Measurements from ENCODE around the gene BTBD9. TPM values are rescaled to one million over a fixed set of nuclear protein-coding genes. Genes with fewer than 3 reads are reported as not detected.

The BTBD9 gene
- total RNA-seq, 2 donors from 2014 or later: 14.2 to 18.2 TPM

DNA sequence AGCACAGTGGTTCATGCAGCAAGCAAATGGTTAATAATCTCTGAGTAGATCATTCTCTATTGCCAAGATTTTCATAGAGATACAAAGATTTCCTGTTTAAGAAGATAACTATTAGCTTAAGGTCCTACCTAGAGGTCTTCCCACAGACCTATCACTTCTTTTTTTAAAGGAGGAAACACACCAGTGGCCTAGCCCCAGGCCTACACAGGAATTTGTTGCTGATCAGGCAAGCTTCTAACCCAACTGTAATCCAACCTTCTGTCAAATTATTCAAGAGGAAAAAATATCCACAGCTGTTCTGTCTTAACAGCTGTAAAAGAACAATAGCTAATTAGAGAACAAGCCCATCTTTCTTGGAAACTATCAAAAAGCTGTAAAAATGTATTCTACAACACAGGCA is 332.8 kb downstream of the BTBD9 start:
- Histone ChIP-seq H3K27ac (no peak overlapping the region), H3K27me3 (no peaks in the 10 kb centered on the region), H3K36me3 (no peaks in the 10 kb centered on the region)

DNA sequence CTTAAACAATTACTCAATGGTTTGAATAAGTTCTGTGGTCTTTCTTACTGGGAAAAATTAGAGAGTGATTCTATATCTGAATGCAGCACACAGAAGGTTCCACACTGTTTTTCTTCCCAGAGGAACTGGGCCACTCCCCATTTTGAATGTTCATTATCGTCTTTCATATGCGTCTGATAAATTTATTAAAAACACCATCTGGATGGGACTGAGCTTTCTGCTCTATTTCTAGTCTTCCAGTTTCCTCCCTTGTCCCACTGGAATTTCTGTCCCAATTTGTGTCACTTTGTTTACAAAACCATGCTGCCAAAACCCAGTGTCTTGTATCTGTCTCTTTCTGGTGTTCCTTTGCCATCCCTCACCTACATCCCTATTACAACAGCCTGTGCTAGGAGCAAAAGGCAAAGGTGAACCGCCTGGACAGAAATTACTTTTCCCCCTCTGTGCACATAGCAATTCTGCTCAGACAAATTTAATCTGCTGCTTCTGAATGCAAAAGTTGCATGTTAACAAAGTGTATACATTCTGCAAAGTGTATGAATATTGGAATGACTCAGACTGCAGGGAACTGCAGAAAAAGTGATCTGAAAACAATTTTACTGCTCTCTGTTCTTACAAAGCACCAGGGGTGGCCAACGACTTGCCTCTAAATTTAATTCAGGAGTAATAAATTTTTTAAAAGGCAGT is 333.6 kb downstream of the BTBD9 start:
- Histone ChIP-seq H3K36me3 (no peaks in the 10 kb centered on the region), H3K27me3 (no peaks in the 10 kb centered on the region), H3K4me3 (no peak overlapping the region), H3K4me1 (peaks cover 0 to 24% of the 10 kb centered on the region in 2 donors), H3K27ac (no peak overlapping the region), H3K9me3 (no peaks in the 10 kb centered on the region)
- DNase-seq (ENCODE audit: low spot score): no peak
- TF ChIP-seq, protein P1, sequence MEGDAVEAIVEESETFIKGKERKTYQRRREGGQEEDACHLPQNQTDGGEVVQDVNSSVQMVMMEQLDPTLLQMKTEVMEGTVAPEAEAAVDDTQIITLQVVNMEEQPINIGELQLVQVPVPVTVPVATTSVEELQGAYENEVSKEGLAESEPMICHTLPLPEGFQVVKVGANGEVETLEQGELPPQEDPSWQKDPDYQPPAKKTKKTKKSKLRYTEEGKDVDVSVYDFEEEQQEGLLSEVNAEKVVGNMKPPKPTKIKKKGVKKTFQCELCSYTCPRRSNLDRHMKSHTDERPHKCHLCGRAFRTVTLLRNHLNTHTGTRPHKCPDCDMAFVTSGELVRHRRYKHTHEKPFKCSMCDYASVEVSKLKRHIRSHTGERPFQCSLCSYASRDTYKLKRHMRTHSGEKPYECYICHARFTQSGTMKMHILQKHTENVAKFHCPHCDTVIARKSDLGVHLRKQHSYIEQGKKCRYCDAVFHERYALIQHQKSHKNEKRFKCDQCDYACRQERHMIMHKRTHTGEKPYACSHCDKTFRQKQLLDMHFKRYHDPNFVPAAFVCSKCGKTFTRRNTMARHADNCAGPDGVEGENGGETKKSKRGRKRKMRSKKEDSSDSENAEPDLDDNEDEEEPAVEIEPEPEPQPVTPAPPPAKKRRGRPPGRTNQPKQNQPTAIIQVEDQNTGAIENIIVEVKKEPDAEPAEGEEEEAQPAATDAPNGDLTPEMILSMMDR (IDR thresholded peaks at IDR 0.05): no peak

More for the DNA sequence above, 332.8 kb downstream of the BTBD9 start:
- H3K4me3 ChIP-seq: no peak overlapping the region
- peaks cover 0 to 24% of the 10 kb centered on the region in 2 donors for H3K4me1 ChIP-seq
- H3K9me3 ChIP-seq: no peaks in the 10 kb centered on the region
- DNase-seq (ENCODE audit: low spot score): no peak
- TF ChIP-seq, protein P1 (IDR thresholded peaks at IDR 0.05): no peak

DNA sequence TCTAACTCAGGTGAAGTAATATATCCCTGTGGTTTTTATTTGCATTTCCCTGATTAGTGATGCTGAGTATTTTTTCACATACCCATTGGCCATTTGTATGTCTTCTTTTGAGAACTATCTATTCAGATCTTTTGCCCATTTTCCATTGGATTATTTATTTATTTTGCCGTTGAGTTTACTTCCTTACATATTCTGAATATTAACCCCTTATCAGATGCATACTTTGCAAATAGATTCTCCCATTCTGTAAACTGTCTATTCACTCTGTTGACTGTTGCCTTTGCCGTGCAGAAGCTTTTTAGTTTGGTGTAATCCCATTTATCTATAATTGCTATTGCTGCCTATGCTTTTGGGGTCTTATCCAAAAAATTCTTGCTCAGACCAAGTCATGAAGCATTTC is 336.9 kb downstream of the BTBD9 start:
- Histone ChIP-seq H3K27ac (no peak overlapping the region), H3K4me1 (peaks cover 0 to 14% of the 10 kb centered on the region in 2 donors), H3K36me3 (no peaks in the 10 kb centered on the region), H3K27me3 (no peaks in the 10 kb centered on the region), H3K9me3 (no peaks in the 10 kb centered on the region), H3K4me3 (no peak overlapping the region)
- TF ChIP-seq, protein P1 (IDR thresholded peaks at IDR 0.05): no peak
- DNase-seq (ENCODE audit: low spot score): no peak

DNA sequence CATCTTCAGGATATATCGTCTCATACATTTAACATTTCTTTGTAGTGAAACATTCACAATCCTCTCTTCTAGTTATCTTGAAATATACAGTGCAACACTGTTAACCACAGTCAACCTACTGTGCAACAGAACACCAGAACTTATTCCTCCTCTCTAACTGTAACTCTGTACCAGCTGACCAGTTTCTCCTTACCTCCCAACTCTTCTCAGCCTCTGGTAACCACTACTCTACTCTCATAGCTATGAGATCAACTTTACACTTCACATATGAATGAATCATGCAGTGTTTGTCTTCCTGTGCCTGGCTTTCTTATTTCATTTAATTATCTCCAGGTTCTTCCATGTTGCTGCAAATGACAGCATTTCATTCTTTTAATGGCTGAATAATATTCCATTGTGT is 337.6 kb downstream of the BTBD9 start:
- Histone ChIP-seq H3K36me3 (no peaks in the 10 kb centered on the region), H3K27ac (no peak overlapping the region), H3K27me3 (no peaks in the 10 kb centered on the region), H3K4me3 (no peak overlapping the region), H3K9me3 (no peaks in the 10 kb centered on the region), H3K4me1 (peaks cover 0 to 7% of the 10 kb centered on the region in 2 donors)
- TF ChIP-seq, protein P1 (IDR thresholded peaks at IDR 0.05): no peak
- no peak for DNase-seq (ENCODE audit: low spot score)

DNA sequence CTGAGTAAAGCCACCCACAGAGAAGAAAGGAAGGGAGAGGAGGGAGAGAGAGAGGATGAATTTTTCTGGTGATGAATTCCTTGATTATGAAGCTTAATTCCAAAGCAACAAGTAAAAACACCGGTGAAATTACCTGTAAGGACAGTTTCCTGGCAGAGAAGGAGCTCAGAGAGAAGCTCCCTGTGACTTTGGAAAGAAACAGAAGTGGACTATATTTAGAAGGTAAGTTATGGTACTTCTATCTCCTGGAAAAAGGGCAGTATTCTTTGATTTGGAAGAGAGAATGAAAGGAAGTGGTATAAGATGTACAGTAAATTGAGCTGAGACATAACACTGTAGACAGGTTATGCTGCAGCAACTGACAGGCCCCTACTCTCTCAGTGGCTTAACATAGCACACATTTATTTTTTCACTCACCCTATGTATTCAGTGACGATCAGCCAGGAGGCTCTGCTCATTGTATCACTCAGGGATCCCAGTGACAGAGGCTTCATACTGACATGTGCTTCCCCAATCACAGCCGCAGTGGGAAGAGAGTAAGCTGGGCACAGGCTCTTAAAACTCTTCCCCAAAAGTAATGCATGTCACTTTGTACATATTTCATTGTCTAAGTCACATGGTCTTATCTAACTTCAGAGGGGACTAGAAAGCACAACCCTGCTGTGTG is 349.5 kb downstream of the BTBD9 start:
- peaks cover 0 to 16% of the 10 kb centered on the region in 2 donors for H3K9me3 ChIP-seq
- TF ChIP-seq, protein P1 (IDR thresholded peaks at IDR 0.05): no peak
- peak overlapping the region; percentile 3 to 8 for H3K27ac ChIP-seq
- H3K4me1 ChIP-seq: peaks cover 0 to 5% of the 10 kb centered on the region in 2 donors
- no peaks in the 10 kb centered on the region for H3K27me3 ChIP-seq
- H3K36me3 ChIP-seq: peaks cover 5% of the 10 kb centered on the region
- H3K4me3 ChIP-seq: no peak overlapping the region
- no peak for DNase-seq (ENCODE audit: low spot score)

All from right atrium auricular region (tissue), 2 donors.